RWPE2 (cell line): ENCODE measurements around the gene FLII.

ENCODE experiments used
- ATAC-seq: fragments of 200-7000 bp; cut with Tn5 transposase; 3 replicates; pipeline ENCODE4 v1.9.1; 2021; ENCODE audit warnings: low read depth
- DNase-seq: peaks from one replicate; pipeline ENCODE4 v3.0.0-alpha.2; 2020; ENCODE audit warnings: low spot score
- H3K27ac ChIP-seq: fragments of 450-650 bp; 2 replicates; pipeline ENCODE4 v1.5.1; 2017; ENCODE audit warnings: mild to moderate bottlenecking; ENCODE audit not compliant: poor library complexity, severe bottlenecking
- H3K27me3 ChIP-seq: fragments of 250-450 bp; sonication (Bioruptor Pico); 2 replicates; pipeline ENCODE4 v1.5.1; 2021; ENCODE audit warnings: mild to moderate bottlenecking, moderate library complexity; ENCODE audit not compliant: insufficient read depth, poor library complexity, severe bottlenecking
- H3K36me3 ChIP-seq: fragments of 250-450 bp; sonication (Bioruptor Pico); 2 replicates; pipeline ENCODE4 v1.5.1; 2020; ENCODE audit warnings: low read depth, mild to moderate bottlenecking, moderate library complexity
- H3K4me1 ChIP-seq: fragments of 250-450 bp; sonication (Bioruptor Pico); 2 replicates; pipeline ENCODE4 v1.5.1; 2021; ENCODE audit warnings: mild to moderate bottlenecking, moderate library complexity; ENCODE audit not compliant: insufficient read depth, poor library complexity, severe bottlenecking
- H3K4me3 ChIP-seq: fragments of 250-450 bp; sonication (Bioruptor Pico); 2 replicates; pipeline ENCODE4 v1.5.1; 2021; ENCODE audit warnings: mild to moderate bottlenecking, moderate library complexity; ENCODE audit not compliant: severe bottlenecking
- H3K9me3 ChIP-seq: fragments of 250-450 bp; sonication (Bioruptor Pico); 2 replicates; pipeline ENCODE4 v1.5.1; 2021; ENCODE audit warnings: mild to moderate bottlenecking, moderate library complexity; ENCODE audit not compliant: severe bottlenecking
- TF ChIP-seq, protein P1 (sequence below): fragments of 450-650 bp; IDR thresholded peaks from one replicate; pipeline ENCODE4 v1.5.1; 2017; ENCODE audit warnings: mild to moderate bottlenecking, moderate library complexity; ENCODE audit not compliant: poor library complexity, severe bottlenecking

FLII gene

DNA sequence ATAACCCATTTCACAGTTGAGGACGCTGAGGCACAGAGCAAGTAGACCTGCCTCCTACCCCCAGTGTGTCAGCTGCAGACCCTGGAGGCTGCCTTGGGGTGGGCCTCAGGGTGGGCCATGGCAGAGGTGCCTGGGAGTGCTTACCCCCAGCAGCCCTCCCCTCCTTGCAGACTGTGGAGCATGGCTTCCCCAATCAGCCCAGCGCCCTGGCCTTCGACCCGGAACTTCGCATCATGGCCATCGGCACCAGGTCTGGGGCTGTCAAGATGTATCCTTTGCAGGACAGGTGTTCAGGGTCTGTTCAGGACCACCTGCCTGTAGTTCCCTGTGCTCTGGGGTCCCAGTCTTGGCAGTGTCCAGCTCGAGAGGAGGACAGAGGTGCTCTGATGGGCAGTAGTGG is 28.8 kb downstream of the FLII start:
- Histone ChIP-seq H3K27ac (no peak overlapping the region), H3K27me3 (no peaks in the 10 kb centered on the region), H3K4me3 (no peak overlapping the region), H3K9me3 (no peaks in the 10 kb centered on the region), H3K36me3 (no peaks in the 10 kb centered on the region), H3K4me1 (no peaks in the 10 kb centered on the region)
- ATAC-seq (no peak), DNase-seq (no peak)
- TF ChIP-seq, protein P1, sequence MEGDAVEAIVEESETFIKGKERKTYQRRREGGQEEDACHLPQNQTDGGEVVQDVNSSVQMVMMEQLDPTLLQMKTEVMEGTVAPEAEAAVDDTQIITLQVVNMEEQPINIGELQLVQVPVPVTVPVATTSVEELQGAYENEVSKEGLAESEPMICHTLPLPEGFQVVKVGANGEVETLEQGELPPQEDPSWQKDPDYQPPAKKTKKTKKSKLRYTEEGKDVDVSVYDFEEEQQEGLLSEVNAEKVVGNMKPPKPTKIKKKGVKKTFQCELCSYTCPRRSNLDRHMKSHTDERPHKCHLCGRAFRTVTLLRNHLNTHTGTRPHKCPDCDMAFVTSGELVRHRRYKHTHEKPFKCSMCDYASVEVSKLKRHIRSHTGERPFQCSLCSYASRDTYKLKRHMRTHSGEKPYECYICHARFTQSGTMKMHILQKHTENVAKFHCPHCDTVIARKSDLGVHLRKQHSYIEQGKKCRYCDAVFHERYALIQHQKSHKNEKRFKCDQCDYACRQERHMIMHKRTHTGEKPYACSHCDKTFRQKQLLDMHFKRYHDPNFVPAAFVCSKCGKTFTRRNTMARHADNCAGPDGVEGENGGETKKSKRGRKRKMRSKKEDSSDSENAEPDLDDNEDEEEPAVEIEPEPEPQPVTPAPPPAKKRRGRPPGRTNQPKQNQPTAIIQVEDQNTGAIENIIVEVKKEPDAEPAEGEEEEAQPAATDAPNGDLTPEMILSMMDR = no peak

DNA sequence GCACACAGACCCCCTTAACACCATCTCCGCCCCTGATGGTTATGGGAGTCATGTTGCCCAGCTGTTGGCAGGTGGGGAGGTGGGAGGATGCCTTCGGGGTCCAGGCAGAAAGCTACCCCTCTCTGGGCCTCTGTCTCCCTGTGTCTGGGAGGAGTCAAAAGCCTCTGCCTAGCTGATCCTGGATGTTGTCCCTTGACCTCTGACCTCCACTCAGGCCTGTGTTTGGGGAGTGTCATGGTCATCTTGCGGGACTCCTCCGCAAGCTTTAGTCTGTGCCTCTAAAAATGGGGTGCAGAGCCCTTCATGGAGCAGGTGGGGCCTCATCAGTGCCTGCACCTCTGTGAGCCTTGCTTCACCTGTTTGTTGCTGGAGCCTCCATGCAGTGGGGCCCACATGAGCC is 29.3 kb downstream of the FLII start:
- DNase-seq (no peak), ATAC-seq (no peak)
- Histone ChIP-seq H3K9me3 (no peaks in the 10 kb centered on the region), H3K4me3 (no peak overlapping the region), H3K27ac (no peak overlapping the region), H3K27me3 (no peaks in the 10 kb centered on the region), H3K4me1 (no peaks in the 10 kb centered on the region), H3K36me3 (no peaks in the 10 kb centered on the region)
- TF ChIP-seq, protein P1 = no peak

DNA sequence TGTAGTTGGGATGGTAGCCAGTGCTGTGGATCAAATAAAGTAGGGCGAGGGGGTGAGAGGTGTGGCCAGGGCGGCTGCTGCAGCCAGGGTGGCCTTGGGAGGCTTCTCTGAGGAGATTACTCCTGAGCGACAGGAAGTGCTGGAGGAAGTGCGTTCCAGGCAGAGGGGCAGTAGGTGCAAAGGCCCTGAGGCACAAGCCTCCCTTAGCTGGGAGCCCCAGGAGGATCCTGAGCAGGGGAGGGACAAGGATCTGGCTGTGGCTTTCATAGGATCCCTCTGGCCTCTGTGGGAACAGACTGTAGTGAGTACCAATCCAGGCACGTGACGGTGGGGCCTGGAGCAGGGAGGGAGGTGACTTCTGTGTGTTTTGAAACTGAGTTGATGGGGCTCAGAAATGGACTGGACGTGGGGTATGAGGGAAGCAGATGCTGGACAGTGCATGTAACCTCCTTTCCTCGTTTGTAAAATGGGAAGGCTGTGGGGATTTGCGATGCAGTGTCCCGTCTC is 30.3 kb downstream of the FLII start:
- Histone ChIP-seq H3K27ac (no peak overlapping the region), H3K36me3 (no peaks in the 10 kb centered on the region), H3K27me3 (no peaks in the 10 kb centered on the region), H3K4me1 (no peaks in the 10 kb centered on the region), H3K4me3 (no peak overlapping the region), H3K9me3 (no peaks in the 10 kb centered on the region)
- ATAC-seq (no peak), DNase-seq (no peak)
- TF ChIP-seq, protein P1 = no peak

DNA sequence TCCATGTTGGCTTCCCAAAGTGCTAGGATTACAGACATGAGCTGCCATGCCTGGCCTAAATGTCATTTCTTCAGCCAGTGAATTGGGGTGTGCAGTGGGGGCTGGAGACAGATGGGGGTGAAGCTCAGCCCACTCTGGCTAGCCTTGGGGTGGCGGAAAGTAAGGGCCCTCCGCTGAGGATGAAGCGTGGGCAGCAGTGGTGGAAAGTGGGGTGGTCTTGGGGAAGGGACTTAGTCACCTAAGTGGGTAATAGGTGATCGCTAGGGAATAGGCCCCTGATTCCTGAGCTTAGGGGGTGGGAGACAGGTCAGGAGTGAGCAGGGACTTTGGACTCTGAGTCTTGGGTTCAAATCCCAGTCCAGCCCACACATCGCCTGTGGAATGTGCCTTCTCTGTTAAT is 30.9 kb downstream of the FLII start:
- ATAC-seq = no peak
- no peak overlapping the region for H3K27ac ChIP-seq
- no peaks in the 10 kb centered on the region for H3K27me3 ChIP-seq
- no peak overlapping the region for H3K4me3 ChIP-seq
- DNase-seq = no peak
- TF ChIP-seq, protein P1 = no peak
- H3K4me1 ChIP-seq = no peaks in the 10 kb centered on the region
- H3K36me3 ChIP-seq = no peaks in the 10 kb centered on the region
- no peaks in the 10 kb centered on the region for H3K9me3 ChIP-seq

DNA sequence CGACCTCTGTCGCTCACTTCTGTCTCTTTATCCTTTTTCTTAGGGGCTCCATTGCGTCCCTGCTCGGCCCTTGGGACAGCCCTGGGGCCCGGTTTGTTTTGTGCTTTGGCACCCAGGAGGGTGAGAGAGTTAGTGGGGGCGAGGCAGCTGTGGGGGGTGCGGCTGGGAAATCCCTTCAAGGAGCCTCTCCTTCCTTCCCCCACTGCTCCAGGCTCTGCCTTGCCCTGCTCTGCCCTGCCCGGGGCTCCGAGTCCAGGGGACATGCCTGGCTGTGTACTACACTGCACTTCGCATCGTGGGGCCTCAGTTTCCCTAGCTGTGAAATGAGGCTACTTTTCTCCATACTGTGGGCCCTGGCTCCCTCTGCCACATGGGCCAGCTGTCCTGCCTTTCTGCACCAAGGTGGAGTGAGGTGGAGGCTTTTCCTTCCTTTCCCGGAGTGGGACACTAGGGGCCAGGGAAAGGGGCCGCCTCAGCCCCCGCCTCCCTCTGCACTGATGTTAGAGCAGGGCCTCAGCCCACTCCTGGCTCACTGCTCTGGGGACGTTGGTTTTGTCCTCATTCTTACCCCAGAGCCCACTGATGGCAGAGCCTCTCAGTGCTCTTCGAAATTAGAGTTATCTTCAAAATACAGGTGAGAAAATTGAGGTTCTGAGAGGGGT is 32.1 kb downstream of the FLII start:
- ATAC-seq = peak; percentile 13; the same call in 2 of the 3 replicates
- Histone ChIP-seq H3K27ac (peak overlapping the region; percentile 47), H3K4me1 (no peaks in the 10 kb centered on the region)

More for the DNA sequence above, 32.1 kb downstream of the FLII start:
- Histone ChIP-seq H3K36me3 (no peaks in the 10 kb centered on the region), H3K27me3 (no peaks in the 10 kb centered on the region), H3K4me3 (peak overlapping the region; percentile 59), H3K9me3 (no peaks in the 10 kb centered on the region)
- DNase-seq = no peak
- TF ChIP-seq, protein P1 = no peak
